ENCODE measurements around the gene PRC1. TPM values are rescaled to one million over a fixed set of nuclear protein-coding genes. Genes with fewer than 3 reads are reported as not detected.

The PRC1 gene
- total RNA-seq, 1 experiment from 2014 or later: 75.7 TPM

- H3K14ac ChIP-seq (ENCODE audit: insufficient read depth, low read length): no peak within 1 kb of the TSS; the same call in 1 of the 2 replicates
- peak within 1 kb of the TSS; percentile 54 for H3K18ac ChIP-seq (ENCODE audit: insufficient read length, low read depth, low read length)
- no peak within 1 kb of the TSS for H2BK120ac ChIP-seq (ENCODE audit: low read depth, low read length, poor library complexity, severe bottlenecking)
- Mint-ChIP-seq H3K9me3 (no peaks in the 10 kb centered on the region; a peak in 2 of 5 replicates), H3K4me3 (peak within 1 kb of the TSS; percentile 83 to 86), H3K27ac (peak within 1 kb of the TSS; percentile 82 to 93 (median 88); a peak in 5 of 7 replicates), H3K27me3 (ENCODE audit: low read depth) (peaks cover 11% of the 10 kb centered on the region), H3K36me3 (ENCODE audit: insufficient read depth in 1 of 3, low read depth in 3 of 3) (peaks cover 18 to 27% (median 23%) of the 10 kb centered on the region in 3 experiments; a peak in 6 of 7 replicates), H3K4me1 (peaks cover 21 to 26% of the 10 kb centered on the region in 2 experiments)
- no peaks in the 10 kb centered on the region; the same call in 1 of the 2 replicates for H3K79me2 ChIP-seq (ENCODE audit: insufficient read depth, low read length)
- peak within 1 kb of the TSS; percentile 10 for H3K9ac ChIP-seq (ENCODE audit: extremely low read depth, insufficient read length, low read length)
- H2BK12ac ChIP-seq (ENCODE audit: insufficient read length, low read depth, low read length): no peak within 1 kb of the TSS
- H3K23me2 ChIP-seq (ENCODE audit: insufficient read length, low read depth, low read length, poor library complexity, severe bottlenecking): peaks cover 14% of the 10 kb centered on the region
- H3K4me1 ChIP-seq (ENCODE audit: insufficient read depth, low read length): no peaks in the 10 kb centered on the region
- WGBS (ENCODE audit: extremely low coverage, insufficient read length, low lambda C conversion rate): no CpG with 5 or more reads among the region's 65 CpGs
- H2BK5ac ChIP-seq (ENCODE audit: insufficient read length, low read length): no peak within 1 kb of the TSS
- no peak within 1 kb of the TSS for H3T11ph ChIP-seq (ENCODE audit: low read length)
- H3K27ac ChIP-seq (ENCODE audit: insufficient read length, low read depth, low read length): no peak within 1 kb of the TSS
- H3K4me2 ChIP-seq (ENCODE audit: insufficient read depth, insufficient read length, low read length): peak within 1 kb of the TSS; percentile 68
- no peak within 1 kb of the TSS for H2BK20ac ChIP-seq (ENCODE audit: low read depth, low read length, poor library complexity, severe bottlenecking)
- no peak within 1 kb of the TSS for H3K4ac ChIP-seq (ENCODE audit: low read depth, low read length)
- H3K56ac ChIP-seq (ENCODE audit: insufficient read length, low read depth, low read length): no peak within 1 kb of the TSS
- no peak within 1 kb of the TSS for H4K8ac ChIP-seq (replicated peaks; ENCODE audit: insufficient read length, low read depth, low read length)
- no peak within 1 kb of the TSS for H2BK15ac ChIP-seq (ENCODE audit: low read depth, low read length)
- H3K27me3 ChIP-seq (ENCODE audit: insufficient read depth, low read length): no peaks in the 10 kb centered on the region
- TF ChIP-seq CTCF (conservative IDR thresholded peaks at IDR 0.05): no peak
- DNase-seq: peak; percentile 95
- H3K23ac ChIP-seq (ENCODE audit: insufficient read length, low read depth, low read length): no peak within 1 kb of the TSS
- no peaks in the 10 kb centered on the region for H3K79me1 ChIP-seq (ENCODE audit: insufficient read depth, low read depth, low read length, poor library complexity, severe bottlenecking)
- H3K9me3 ChIP-seq (ENCODE audit: control insufficient read depth, low read depth, low read length): no peaks in the 10 kb centered on the region
- no peak within 1 kb of the TSS for H4K91ac ChIP-seq (ENCODE audit: insufficient read length, low read depth, low read length)
- no peak within 1 kb of the TSS for H2AFZ ChIP-seq (ENCODE audit: low read length)
- H4K5ac ChIP-seq (ENCODE audit: insufficient read length, low read depth, low read length): no peak within 1 kb of the TSS
- H4K20me1 ChIP-seq (ENCODE audit: control insufficient read depth, insufficient read depth, insufficient read length): no peaks in the 10 kb centered on the region
- H2AK5ac ChIP-seq (ENCODE audit: insufficient read length, low read length): no peak within 1 kb of the TSS
Observed at GRCh38 chr15:90934949-90935751, 59.2 kb downstream of the PRC1 start, which contains the start of gene UNC45A. Gene UNC45A (plus strand): TSS chr15:90935285. CDS start chr15:90935325, 40 bp downstream.

All from H9 (cell line).